ENCODE data around the gene HBG2. TPM values are rescaled to one million over a fixed set of nuclear protein-coding genes. Genes with fewer than 3 reads are reported as not detected.

HBG2 gene
- total RNA-seq, 2 experiments from 2014 or later, result not detected

GRCh38 chr11:5242933-5243815 lies 11.4 kb downstream of the HBG2 start:
- Mint-ChIP-seq H3K36me3 (no peaks in the 10 kb centered on the region), H3K27me3 (no peaks in the 10 kb centered on the region), H3K4me1 (ENCODE audit: low read depth) (no peaks in the 10 kb centered on the region), H3K4me3 (no peak overlapping the region), H3K27ac (no peak overlapping the region), H3K9me3 (no peaks in the 10 kb centered on the region)
- intact Hi-C loops (cut with micrococcal nuclease), result no loop called here
- POLR2A ChIA-PET, result no interaction called here
- CTCF ChIA-PET, result no interaction called here
- DNase-seq, result no peak

- Mint-ChIP-seq H3K27me3 (no peaks in the 10 kb centered on the region), H3K9me3 (no peaks in the 10 kb centered on the region), H3K4me3 (no peak overlapping the region), H3K36me3 (no peaks in the 10 kb centered on the region), H3K4me1 (ENCODE audit: low read depth) (no peaks in the 10 kb centered on the region), H3K27ac (no peak overlapping the region)
- ChIA-PET CTCF (no interaction called here), POLR2A (no interaction called here)
- no peak for DNase-seq
- intact Hi-C loops (cut with micrococcal nuclease), result no loop called here
Measured at GRCh38 chr11:5242208-5242607, 12.4 kb downstream of the HBG2 start.

GRCh38 chr11:5241458-5241857 lies 13.1 kb downstream of the HBG2 start:
- CTCF ChIA-PET, result no interaction called here
- intact Hi-C loops (cut with micrococcal nuclease), result no loop called here
- POLR2A ChIA-PET, result no interaction called here
- no peaks in the 10 kb centered on the region for H3K36me3 Mint-ChIP-seq
- no peaks in the 10 kb centered on the region for H3K4me1 Mint-ChIP-seq (ENCODE audit: low read depth)
- DNase-seq, result no peak
- H3K4me3 Mint-ChIP-seq, result no peak overlapping the region
- H3K27me3 Mint-ChIP-seq, result no peaks in the 10 kb centered on the region
- H3K9me3 Mint-ChIP-seq, result no peaks in the 10 kb centered on the region
- no peak overlapping the region for H3K27ac Mint-ChIP-seq

GRCh38 chr11:5240458-5240857 lies 14.1 kb downstream of the HBG2 start:
- no peak overlapping the region for H3K4me3 Mint-ChIP-seq
- CTCF ChIA-PET, result no interaction called here
- no peak overlapping the region for H3K27ac Mint-ChIP-seq
- intact Hi-C loops (cut with micrococcal nuclease), result no loop called here
- H3K9me3 Mint-ChIP-seq, result no peaks in the 10 kb centered on the region
- no peak for DNase-seq
- POLR2A ChIA-PET, result no interaction called here
- no peaks in the 10 kb centered on the region for H3K4me1 Mint-ChIP-seq (ENCODE audit: low read depth)
- H3K27me3 Mint-ChIP-seq, result no peaks in the 10 kb centered on the region
- H3K36me3 Mint-ChIP-seq, result no peaks in the 10 kb centered on the region

GRCh38 chr11:5240056-5240455 lies 14.5 kb downstream of the HBG2 start:
- ChIA-PET CTCF (no interaction called here), POLR2A (no interaction called here)
- H3K36me3 Mint-ChIP-seq, result no peaks in the 10 kb centered on the region
- no peaks in the 10 kb centered on the region for H3K9me3 Mint-ChIP-seq
- DNase-seq, result no peak
- H3K4me1 Mint-ChIP-seq (ENCODE audit: low read depth), result no peaks in the 10 kb centered on the region
- intact Hi-C loops (cut with micrococcal nuclease), result no loop called here
- H3K4me3 Mint-ChIP-seq, result no peak overlapping the region
- no peaks in the 10 kb centered on the region for H3K27me3 Mint-ChIP-seq
- H3K27ac Mint-ChIP-seq, result no peak overlapping the region

GRCh38 chr11:5239046-5239445 lies 15.5 kb downstream of the HBG2 start:
- no peak overlapping the region for H3K4me3 Mint-ChIP-seq
- CTCF ChIA-PET, result no interaction called here
- intact Hi-C loops (cut with micrococcal nuclease), result no loop called here

GRCh38 chr11:5238486-5238885 lies 16.1 kb downstream of the HBG2 start:
- no peaks in the 10 kb centered on the region for H3K27me3 Mint-ChIP-seq
- peaks cover 5% of the 10 kb centered on the region for H3K4me1 Mint-ChIP-seq (ENCODE audit: low read depth)
- DNase-seq, result no peak
- no peak overlapping the region for H3K27ac Mint-ChIP-seq
- POLR2A ChIA-PET, result no interaction called here
- intact Hi-C loops (cut with micrococcal nuclease), result no loop called here
- H3K9me3 Mint-ChIP-seq, result no peaks in the 10 kb centered on the region
- no peak overlapping the region for H3K4me3 Mint-ChIP-seq
- CTCF ChIA-PET, result no interaction called here
- no peaks in the 10 kb centered on the region for H3K36me3 Mint-ChIP-seq

More at GRCh38 chr11:5239046-5239445, 15.5 kb downstream of the HBG2 start:
- peaks cover 5% of the 10 kb centered on the region for H3K4me1 Mint-ChIP-seq (ENCODE audit: low read depth)
- POLR2A ChIA-PET, result no interaction called here
- no peaks in the 10 kb centered on the region for H3K36me3 Mint-ChIP-seq
- H3K27me3 Mint-ChIP-seq, result no peaks in the 10 kb centered on the region
- no peak overlapping the region for H3K27ac Mint-ChIP-seq
- no peaks in the 10 kb centered on the region for H3K9me3 Mint-ChIP-seq
- DNase-seq, result no peak

- Mint-ChIP-seq H3K4me3 (no peak overlapping the region), H3K4me1 (ENCODE audit: low read depth) (peaks cover 5% of the 10 kb centered on the region), H3K27ac (no peak overlapping the region), H3K27me3 (no peaks in the 10 kb centered on the region), H3K36me3 (no peaks in the 10 kb centered on the region), H3K9me3 (no peaks in the 10 kb centered on the region)
- ChIA-PET CTCF (no interaction called here), POLR2A (no interaction called here)
- no peak for DNase-seq
- intact Hi-C loops (cut with micrococcal nuclease), result no loop called here
Measured at GRCh38 chr11:5237420-5237819, 17.2 kb downstream of the HBG2 start.

GRCh38 chr11:5235364-5236095 lies 19.1 kb downstream of the HBG2 start:
- no peak for DNase-seq
- H3K4me1 Mint-ChIP-seq (ENCODE audit: low read depth), result peaks cover 5% of the 10 kb centered on the region
- ChIA-PET CTCF (no interaction called here), POLR2A (no interaction called here)
- H3K9me3 Mint-ChIP-seq, result no peaks in the 10 kb centered on the region
- H3K27ac Mint-ChIP-seq, result no peak overlapping the region
- H3K36me3 Mint-ChIP-seq, result no peaks in the 10 kb centered on the region
- H3K4me3 Mint-ChIP-seq, result no peak overlapping the region
- H3K27me3 Mint-ChIP-seq, result no peaks in the 10 kb centered on the region
- intact Hi-C loops (cut with micrococcal nuclease), result no loop called here

- DNase-seq, result no peak
- H3K27ac Mint-ChIP-seq, result no peak within 1 kb of the TSS
- H3K4me1 Mint-ChIP-seq (ENCODE audit: low read depth), result peaks cover 5% of the 10 kb centered on the region
- intact Hi-C loops (cut with micrococcal nuclease), result no loop called here
- no peak within 1 kb of the TSS for H3K4me3 Mint-ChIP-seq
- H3K36me3 Mint-ChIP-seq, result no peaks in the 10 kb centered on the region
- ChIA-PET CTCF (no interaction called here), POLR2A (no interaction called here)
- H3K9me3 Mint-ChIP-seq, result no peaks in the 10 kb centered on the region
- no peaks in the 10 kb centered on the region for H3K27me3 Mint-ChIP-seq
Measured at GRCh38 chr11:5234381-5234834, 20.2 kb downstream of the HBG2 start, which contains the start of gene HBD. TSS of gene HBD (minus strand) at chr11:5234483. CDS start at chr11:5234433, 50 bp downstream.

GRCh38 chr11:5233307-5233706 lies 21.3 kb downstream of the HBG2 start:
- Mint-ChIP-seq H3K4me3 (no peak overlapping the region), H3K27ac (no peak overlapping the region), H3K4me1 (ENCODE audit: low read depth) (peaks cover 5% of the 10 kb centered on the region), H3K27me3 (no peaks in the 10 kb centered on the region), H3K36me3 (no peaks in the 10 kb centered on the region), H3K9me3 (no peaks in the 10 kb centered on the region)
- no peak for DNase-seq
- ChIA-PET CTCF (no interaction called here), POLR2A (no interaction called here)
- intact Hi-C loops (cut with micrococcal nuclease), result no loop called here

- Mint-ChIP-seq H3K9me3 (no peaks in the 10 kb centered on the region), H3K27ac (no peak overlapping the region), H3K4me1 (ENCODE audit: low read depth) (peaks cover 5% of the 10 kb centered on the region)
Measured at GRCh38 chr11:5232821-5233220, 21.8 kb downstream of the HBG2 start.

GRCh38 chr11:5232176-5232575 lies 22.4 kb downstream of the HBG2 start:
- Mint-ChIP-seq H3K9me3 (no peaks in the 10 kb centered on the region), H3K36me3 (no peaks in the 10 kb centered on the region), H3K4me1 (ENCODE audit: low read depth) (peaks cover 5% of the 10 kb centered on the region), H3K27me3 (no peaks in the 10 kb centered on the region), H3K4me3 (no peak overlapping the region), H3K27ac (no peak overlapping the region)
- DNase-seq, result no peak
- intact Hi-C loops (cut with micrococcal nuclease), result no loop called here
- ChIA-PET CTCF (no interaction called here), POLR2A (no interaction called here)

More at GRCh38 chr11:5232821-5233220, 21.8 kb downstream of the HBG2 start:
- no peaks in the 10 kb centered on the region for H3K27me3 Mint-ChIP-seq
- H3K4me3 Mint-ChIP-seq, result no peak overlapping the region
- no peaks in the 10 kb centered on the region for H3K36me3 Mint-ChIP-seq
- ChIA-PET CTCF (no interaction called here), POLR2A (no interaction called here)
- intact Hi-C loops (cut with micrococcal nuclease), result no loop called here
- no peak for DNase-seq

All from activated CD4-positive, alpha-beta memory T cell treated with anti-CD3 and anti-CD28 coated beads for 36 hours (primary cell).